Heart left ventricle (tissue), 16 donors: ENCODE measurements around the gene SEPTIN1. TPM values are rescaled to one million over a fixed set of nuclear protein-coding genes. Genes with fewer than 3 reads are reported as not detected.

ENCODE experiments used
- ATAC-seq, 4 donors: fragments of 200-7000 bp; cut with Tn5 transposase; one replicate each; pipeline ENCODE4 v1.9.1; 2020 to 2022; ENCODE audit warnings: moderate library complexity in 4 of 4, mild to moderate bottlenecking in 3 of 4, moderate number of reproducible peaks in 1 of 4
- DNase-seq, 5 donors: peaks; one replicate each; pipeline ENCODE4 v3.0.0-alpha.2; 2020
- H3K27ac ChIP-seq, 12 donors: fragments of 200-600 bp; sonication (generic) in 4 of 12; one replicate each; pipeline versions ENCODE4 v1.5.0 to v1.8.0; 2016 to 2022; ENCODE audit warnings: mild to moderate bottlenecking in 2 of 12
- H3K27me3 ChIP-seq, 9 donors: fragments of 200-600 bp; sonication (generic) in 2 of 9; one replicate each; pipeline versions ENCODE4 v1.5.1 to v1.8.0; 2016 to 2022; ENCODE audit warnings: mild to moderate bottlenecking in 3 of 9
- H3K36me3 ChIP-seq, 9 donors: fragments of 200-600 bp; sonication (generic) in 2 of 9; one replicate each; pipeline versions ENCODE4 v1.5.0 to v1.8.0; 2018 to 2022; ENCODE audit warnings: mild to moderate bottlenecking in 2 of 9
- H3K4me1 ChIP-seq, 12 donors: fragments of 200-600 bp; sonication (generic) in 4 of 12; one replicate each; pipeline versions ENCODE4 v1.5.0 to v1.8.0; 2016 to 2022; ENCODE audit warnings: mild to moderate bottlenecking in 3 of 12
- H3K4me3 ChIP-seq, 12 donors: fragments of 200-600 bp; sonication (generic) in 4 of 12; one replicate each; pipeline versions ENCODE4 v1.5.0 to v1.8.0; 2017 to 2022; ENCODE audit warnings: mild to moderate bottlenecking in 9 of 12, moderate library complexity in 4 of 12
- H3K9me3 ChIP-seq, 12 donors: fragments of 200-600 bp; sonication (generic) in 4 of 12; one replicate each; pipeline versions ENCODE4 v1.5.0 to v1.8.0; 2016 to 2022; ENCODE audit warnings: mild to moderate bottlenecking in 1 of 12
- CTCF ChIP-seq, 12 donors: fragments of 200-600 bp; sonication (generic) in 4 of 12; IDR thresholded peaks; one replicate each; pipeline versions ENCODE4 v1.5.0 to v1.8.0; 2018 to 2022; ENCODE audit warnings: antibody characterized with exemption in 12 of 12, mild to moderate bottlenecking in 5 of 12
- POLR2A ChIP-seq, 2 donors: fragments of 450-650 bp; IDR thresholded peaks; one replicate each; pipeline ENCODE4 v1.6.1; 2017; ENCODE audit warnings: antibody characterized with exemption in 2 of 2, mild to moderate bottlenecking in 2 of 2, moderate library complexity in 2 of 2
- WGBS, 4 donors: extraction: QIAGEN DNeasy Blood & Tissue Kit in 2 of 4; methylation state at CpG; one replicate each; pipeline versions ENCODE4 v1.1.5 to v1.1.7; 2013 to 2018; 5-methylcytosine and 5-hydroxymethylcytosine counted together
- intact Hi-C, 10 donors: fragments of 100-400 bp; cut with DNase I; formaldehyde crosslinking; loops; one replicate each; pipeline versions ENCODE4 v1.11.1 to v1.14.2; 2022
- polyA plus RNA-seq, 2 donors: library from polyadenylated mRNA; stranded (reverse); fragments of 200-250 nt; gene quantifications; one replicate each; pipeline ENCODE4 v1.2.3, GENCODE V29; 2013
- total RNA-seq, 9 donors: library from RNA; depleted of rRNA in 2 of 9; stranded (reverse); fragments of >200 nt in 2 of 9; fragmentation: NEBNext Ultra II Directional in 3 of 9; extraction: Animal tissue kit (Norgen Biotek cat#: 25700) in 3 of 9; gene quantifications; one replicate each; pipeline versions ENCODE4 v1.1.0 to v1.2.4, GENCODE V29; 2016 to 2023
- donor health status: ischemic (EF 13 %, LVEDD 7.1; RV severe dilation, severe dysfunction).
- donor health status: healthy with polysubstance abuse.
- donor health status: DM: no; HTN: yes; CAD: no.
- donor health status: DM: no; HTN: no; CAD: no.
- donor health status: ischemic (EF 25% LVEDD 6.9; RV normal size, moderate dysfunction).
- donor health status: ischemic (EF 25% LVEDD 5.7; RV mildly dilated, moderate dysfunction).
- donor health status: healthy.
- donor health status: DM: yes; HTN: yes; CAD: no.
- donor health status: ischemic (EF 35%, LVEDD 5.7; RV mildly dilated, moderate dysfunction).
- donor health status: nonischemic (EF 11% LVEDD 7.7; RV severe dilation, severe dysfunction).
- donor health status: DM: yes; HTN: yes; CAD: no.
- donor health status: PGD.
- donor health status: ischemic (EF 29% LVEDD 5.4; RV normal size, mild dysfunction).
- donor health status: nonischemic (EF 23%, LVEDD 6.1; RV moderate dilation, normal function).

The SEPTIN1 gene
- total and polyA plus RNA-seq, 11 donors = 0.44 to 9.2 (median 1.5) TPM; not detected in 1

DNA sequence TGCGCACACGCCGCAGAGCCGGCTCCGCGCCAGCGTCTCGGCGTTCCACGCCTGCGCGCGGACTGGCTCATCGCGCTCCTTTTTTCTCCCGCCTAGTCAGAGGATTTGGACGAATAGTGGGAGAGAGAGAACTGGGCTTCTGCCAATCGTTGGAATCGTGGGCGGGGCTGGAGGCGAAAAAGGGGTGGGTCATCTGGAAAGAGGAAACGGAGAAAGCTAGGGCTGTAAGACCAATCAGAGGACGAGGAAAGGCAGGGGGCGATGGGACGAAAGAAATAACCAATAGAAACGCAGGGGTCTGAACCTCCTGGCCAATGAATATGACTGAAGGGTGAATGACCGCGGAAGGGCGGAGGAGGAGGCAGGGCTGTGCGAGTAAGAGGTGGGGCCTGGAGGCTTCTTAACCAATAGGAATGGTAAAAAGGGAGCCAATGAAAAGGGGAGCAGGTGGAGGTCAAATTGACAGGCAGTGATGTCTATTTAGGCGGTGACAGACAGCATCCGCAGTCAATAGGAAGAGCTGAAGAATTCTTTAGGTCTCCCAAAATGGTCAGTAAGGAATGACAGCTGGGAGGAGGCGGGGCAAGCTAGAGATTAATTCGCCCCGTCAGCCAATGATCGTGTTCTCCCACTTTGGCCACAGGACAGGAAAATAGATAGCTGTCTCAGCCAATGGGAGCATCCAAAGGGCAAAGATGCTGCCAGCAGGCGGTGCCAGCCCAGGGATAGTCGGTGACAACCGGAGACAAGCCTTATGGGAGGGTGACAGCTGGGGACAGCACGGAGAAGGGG lies 11.7 kb downstream of the SEPTIN1 start, which contains the start of gene TBC1D10B:
Gene TBC1D10B, minus strand, starts transcription at position 39 of the 792 bp plus-strand sequence. CDS start 311 bp downstream, outside the sequence.
- intact Hi-C loops = loop anchor here in 1 of 10 donors (2.0 kb wide), 1 partner anchor 16 kb away; the partner anchor contains the start of gene CD2BP2

GRCh38 chr16:30369938-30370455 lies 12.4 kb downstream of the SEPTIN1 start:
- Histone ChIP-seq H3K27ac (peak overlapping the region; percentile 78 to 91 (median 84)), H3K27me3 (no peaks in the 10 kb centered on the region), H3K4me1 (peaks cover 0 to 54% (median 40%) of the 10 kb centered on the region in 12 donors), H3K36me3 (peaks cover 0 to 20% (median 9%) of the 10 kb centered on the region in 9 donors), H3K4me3 (peak overlapping the region; percentile 78 to 99 (median 91)), H3K9me3 (no peaks in the 10 kb centered on the region)
- TF ChIP-seq CTCF (IDR thresholded peaks at IDR 0.05) (peak in 1 of 12 donors; percentile 23), POLR2A (IDR thresholded peaks at IDR 0.05) (no peak)
- WGBS, 4 donors = 0 to 2% (median 1%) methylated on average over 6 to 76 of the region's 76 CpGs
- intact Hi-C loops = loop anchor here in 5 of 10 donors (2.0 to 5.0 kb wide), 3 partner anchors 15 to 37 kb away; partner anchors contain the start of genes ZNF771 (in 2 of the 5) and CD2BP2 (in 1 of the 5)
- ATAC-seq (no peak), DNase-seq (peak in 1 of 5 donors; percentile 71)

More for the DNA sequence above, 11.7 kb downstream of the SEPTIN1 start, which contains the start of gene TBC1D10B:
- peak in 9 of 12 donors; percentile 7 to 54 (median 29) for TF ChIP-seq CTCF (IDR thresholded peaks at IDR 0.05)
- peak in 1 of 2 donors; percentile 73 for TF ChIP-seq POLR2A (IDR thresholded peaks at IDR 0.05)
- H3K4me1 ChIP-seq = peaks cover 0 to 49% (median 35%) of the 10 kb centered on the region in 12 donors
- H3K27ac ChIP-seq = peak within 1 kb of the TSS; percentile 78 to 95 (median 88)
- whole genome bisulfite sequencing, 4 donors = 0 to 1% (median 0%) methylated on average over 39 to 40 of the region's 40 CpGs
- H3K9me3 ChIP-seq = no peaks in the 10 kb centered on the region
- ATAC-seq = peak; percentile 90 to 96 (median 94)
- H3K36me3 ChIP-seq = peaks cover 0 to 15% (median 8%) of the 10 kb centered on the region in 9 donors
- peak within 1 kb of the TSS; percentile 78 to 99 (median 91) for H3K4me3 ChIP-seq
- DNase-seq = peak; percentile 97 to 99 (median 98)
- no peaks in the 10 kb centered on the region for H3K27me3 ChIP-seq

DNA sequence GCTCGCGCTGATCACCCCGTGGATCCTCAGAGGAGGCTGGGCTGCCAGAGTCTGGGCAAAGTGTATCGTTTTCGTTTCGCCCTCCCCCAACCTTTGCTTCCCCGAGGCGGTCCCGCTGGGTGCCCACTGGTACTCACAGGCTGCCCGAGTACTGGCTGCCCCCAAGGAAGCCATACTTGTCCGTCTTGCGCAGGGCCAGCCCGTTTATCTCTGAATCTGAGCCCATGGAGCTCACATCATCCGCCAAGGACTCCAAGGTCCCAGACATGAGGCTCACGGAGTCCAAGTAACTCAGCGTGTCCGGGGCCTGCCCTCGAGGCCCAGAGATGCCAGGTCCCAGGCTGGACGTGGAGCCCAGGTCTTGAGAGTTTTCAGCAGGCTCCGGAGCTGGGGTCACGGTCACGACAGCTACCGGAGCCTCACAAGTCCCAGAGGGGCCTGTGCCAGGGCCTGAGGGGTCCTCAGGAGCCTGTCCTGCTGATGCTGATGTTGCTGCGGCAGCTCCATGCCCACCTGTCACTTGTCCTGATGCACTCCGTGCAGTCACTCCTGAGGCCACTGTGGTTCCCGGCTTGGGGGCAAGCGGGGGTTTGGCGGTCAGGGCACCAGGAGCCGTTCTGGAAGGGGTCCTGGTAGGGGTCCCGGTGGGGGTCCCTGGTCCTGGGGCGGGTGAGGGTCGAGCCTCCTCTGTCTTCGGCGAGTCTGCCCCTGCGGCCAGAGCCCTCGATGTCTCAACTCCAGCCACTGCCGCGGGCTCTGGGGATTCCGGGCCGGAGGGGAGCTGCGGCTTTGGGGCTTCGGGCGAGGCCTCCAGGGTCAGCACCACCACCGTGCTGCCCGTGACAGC lies 13.0 kb downstream of the SEPTIN1 start:
- ATAC-seq (no peak), DNase-seq (peak in 2 of 5 donors; percentile 44 to 46)
- TF ChIP-seq CTCF (IDR thresholded peaks at IDR 0.05) (no peak), POLR2A (IDR thresholded peaks at IDR 0.05) (no peak)
- intact Hi-C loops = loop anchor here in 4 of 10 donors (5.0 kb wide), 2 partner anchors 33 to 38 kb away; partner anchors contain the start of gene ZNF771 (in 2 of the 4)
- H3K4me1 ChIP-seq = peaks cover 0 to 60% (median 42%) of the 10 kb centered on the region in 12 donors
- H3K9me3 ChIP-seq = no peaks in the 10 kb centered on the region
- no peaks in the 10 kb centered on the region for H3K27me3 ChIP-seq
- H3K4me3 ChIP-seq = peak overlapping the region; percentile 78 to 99 (median 91)
- H3K36me3 ChIP-seq = peaks cover 0 to 27% (median 16%) of the 10 kb centered on the region in 9 donors
- H3K27ac ChIP-seq = peak overlapping the region; percentile 78 to 91 (median 84)
- 0 to 2% (median 1%) methylated on average over 25 to 45 of the region's 45 CpGs for WGBS, 4 donors
